Activated CD4-positive, alpha-beta memory T cell treated with anti-CD3 and anti-CD28 coated beads for 36 hours (primary cell): ENCODE measurements around the gene LHFPL3. TPM values are rescaled to one million over a fixed set of nuclear protein-coding genes. Genes with fewer than 3 reads are reported as not detected.

ENCODE experiments used
- CTCF ChIA-PET: fragments of 350-600 bp; sonication (Branson Sonifier 250); formaldehyde crosslinking; loops from one replicate; lab custom pipeline; 2021; ENCODE audit warnings: antibody characterized with exemption, inconsistent platforms; lab: Charles Lee
- POLR2A ChIA-PET: fragments of 350-600 bp; sonication (Branson Sonifier 250); formaldehyde crosslinking; loops from one replicate; lab custom pipeline; 2021; ENCODE audit warnings: antibody characterized with exemption; lab: Charles Lee
- DNase-seq: peaks from one replicate; pipeline ENCODE4 v3.0.0-alpha.2; 2020
- H3K27ac Mint-ChIP-seq: one replicate; pipeline ENCODE4 v1.8.0; 2021; ENCODE audit warnings: mixed read lengths
- H3K27me3 Mint-ChIP-seq: one replicate; pipeline ENCODE4 v1.8.0; 2021; ENCODE audit warnings: mixed read lengths
- H3K36me3 Mint-ChIP-seq: one replicate; pipeline ENCODE4 v1.8.0; 2021; ENCODE audit warnings: mixed read lengths
- H3K4me1 Mint-ChIP-seq: one replicate; pipeline ENCODE4 v1.8.0; 2021; ENCODE audit warnings: low read depth, mixed read lengths
- H3K4me3 Mint-ChIP-seq: one replicate; pipeline ENCODE4 v1.8.0; 2021; ENCODE audit warnings: mild to moderate bottlenecking, mixed read lengths
- H3K9me3 Mint-ChIP-seq: one replicate; pipeline ENCODE4 v1.8.0; 2021; ENCODE audit warnings: mixed read lengths
- intact Hi-C: fragments of 100-400 bp; cut with micrococcal nuclease; formaldehyde crosslinking; loops from one replicate; pipeline ENCODE4 v1.15.1; 2023
- total RNA-seq, 2 experiments: library from RNA; stranded (reverse); gene quantifications; one replicate each; pipeline ENCODE4 v1.2.3, GENCODE V29; 2021

The LHFPL3 gene
- total RNA-seq, 2 experiments from 2014 or later, result not detected

- peaks cover 9% of the 10 kb centered on the region for H3K27me3 Mint-ChIP-seq
- no peaks in the 10 kb centered on the region for H3K4me1 Mint-ChIP-seq
- no peaks in the 10 kb centered on the region for H3K9me3 Mint-ChIP-seq
- intact Hi-C loops, result no loop called here
- ChIA-PET POLR2A (no interaction called here), CTCF (no interaction called here)
- no peak overlapping the region for H3K4me3 Mint-ChIP-seq
- DNase-seq, result no peak
- no peaks in the 10 kb centered on the region for H3K36me3 Mint-ChIP-seq
- no peak overlapping the region for H3K27ac Mint-ChIP-seq
Observed at GRCh38 chr7:104773796-104774195, 445.4 kb downstream of the LHFPL3 start.

GRCh38 chr7:104775531-104775930 lies 447.1 kb downstream of the LHFPL3 start:
- Mint-ChIP-seq H3K4me1 (no peaks in the 10 kb centered on the region), H3K4me3 (no peak overlapping the region), H3K9me3 (no peaks in the 10 kb centered on the region), H3K27ac (no peak overlapping the region), H3K27me3 (peaks cover 8% of the 10 kb centered on the region), H3K36me3 (no peaks in the 10 kb centered on the region)
- ChIA-PET CTCF (no interaction called here), POLR2A (no interaction called here)
- intact Hi-C loops, result no loop called here
- DNase-seq, result no peak

- Mint-ChIP-seq H3K9me3 (no peaks in the 10 kb centered on the region), H3K4me3 (no peak overlapping the region), H3K27ac (no peak overlapping the region), H3K27me3 (peaks cover 6% of the 10 kb centered on the region), H3K4me1 (no peaks in the 10 kb centered on the region), H3K36me3 (no peaks in the 10 kb centered on the region)
- intact Hi-C loops, result no loop called here
- ChIA-PET POLR2A (no interaction called here), CTCF (no interaction called here)
- no peak for DNase-seq
Observed at GRCh38 chr7:104777301-104777800, 448.9 kb downstream of the LHFPL3 start.

GRCh38 chr7:104779888-104780287 lies 451.5 kb downstream of the LHFPL3 start:
- ChIA-PET POLR2A (no interaction called here), CTCF (interaction anchor here (0.7 kb wide), 1 partner anchor 68 kb away, joined by 3 read pairs; no protein-coding TSS in a partner anchor)
- no peaks in the 10 kb centered on the region for H3K36me3 Mint-ChIP-seq
- no peak overlapping the region for H3K4me3 Mint-ChIP-seq
- no peak for DNase-seq
- H3K4me1 Mint-ChIP-seq, result no peaks in the 10 kb centered on the region
- H3K9me3 Mint-ChIP-seq, result no peaks in the 10 kb centered on the region
- no peak overlapping the region for H3K27ac Mint-ChIP-seq
- no peaks in the 10 kb centered on the region for H3K27me3 Mint-ChIP-seq
- intact Hi-C loops, result no loop called here

- Mint-ChIP-seq H3K27me3 (peaks cover 3% of the 10 kb centered on the region), H3K9me3 (no peaks in the 10 kb centered on the region), H3K4me1 (no peaks in the 10 kb centered on the region), H3K36me3 (no peaks in the 10 kb centered on the region), H3K4me3 (no peak overlapping the region), H3K27ac (no peak overlapping the region)
- ChIA-PET POLR2A (no interaction called here), CTCF (no interaction called here)
- intact Hi-C loops, result no loop called here
- DNase-seq, result no peak
Observed at GRCh38 chr7:104784686-104785085, 456.3 kb downstream of the LHFPL3 start.

GRCh38 chr7:104789780-104790179 lies 461.4 kb downstream of the LHFPL3 start:
- CTCF ChIA-PET, result interaction anchor here (1.0 kb wide), 1 partner anchor 42 kb away, joined by 3 read pairs; no protein-coding TSS in a partner anchor
- peaks cover 6% of the 10 kb centered on the region for H3K27me3 Mint-ChIP-seq
- POLR2A ChIA-PET, result no interaction called here
- no peaks in the 10 kb centered on the region for H3K36me3 Mint-ChIP-seq
- no peak overlapping the region for H3K27ac Mint-ChIP-seq
- H3K9me3 Mint-ChIP-seq, result no peaks in the 10 kb centered on the region
- intact Hi-C loops, result no loop called here
- H3K4me1 Mint-ChIP-seq, result no peaks in the 10 kb centered on the region
- DNase-seq, result no peak
- no peak overlapping the region for H3K4me3 Mint-ChIP-seq

- H3K4me3 Mint-ChIP-seq, result no peak overlapping the region
- no peak overlapping the region for H3K27ac Mint-ChIP-seq
- H3K27me3 Mint-ChIP-seq, result peaks cover 9% of the 10 kb centered on the region
- POLR2A ChIA-PET, result no interaction called here
- H3K9me3 Mint-ChIP-seq, result no peaks in the 10 kb centered on the region
- intact Hi-C loops, result no loop called here
- H3K4me1 Mint-ChIP-seq, result no peaks in the 10 kb centered on the region
- CTCF ChIA-PET, result no interaction called here
- no peak for DNase-seq
- no peaks in the 10 kb centered on the region for H3K36me3 Mint-ChIP-seq
Observed at GRCh38 chr7:104790440-104790839, 462.0 kb downstream of the LHFPL3 start.

- H3K36me3 Mint-ChIP-seq, result no peaks in the 10 kb centered on the region
- peaks cover 10% of the 10 kb centered on the region for H3K27me3 Mint-ChIP-seq
- no peak for DNase-seq
- ChIA-PET POLR2A (no interaction called here), CTCF (no interaction called here)
- no peaks in the 10 kb centered on the region for H3K9me3 Mint-ChIP-seq
- no peak overlapping the region for H3K27ac Mint-ChIP-seq
- no peak overlapping the region for H3K4me3 Mint-ChIP-seq
- H3K4me1 Mint-ChIP-seq, result no peaks in the 10 kb centered on the region
- intact Hi-C loops, result no loop called here
Observed at GRCh38 chr7:104791080-104791479, 462.7 kb downstream of the LHFPL3 start.

GRCh38 chr7:104793066-104793465 lies 464.7 kb downstream of the LHFPL3 start:
- ChIA-PET CTCF (no interaction called here), POLR2A (no interaction called here)
- Mint-ChIP-seq H3K9me3 (no peaks in the 10 kb centered on the region), H3K27me3 (peaks cover 12% of the 10 kb centered on the region), H3K27ac (no peak overlapping the region), H3K4me3 (no peak overlapping the region), H3K4me1 (no peaks in the 10 kb centered on the region), H3K36me3 (no peaks in the 10 kb centered on the region)
- no peak for DNase-seq
- intact Hi-C loops, result no loop called here

GRCh38 chr7:104794154-104794553 lies 465.8 kb downstream of the LHFPL3 start:
- intact Hi-C loops, result no loop called here

GRCh38 chr7:104794589-104794988 lies 466.2 kb downstream of the LHFPL3 start:
- Mint-ChIP-seq H3K27ac (no peak overlapping the region), H3K36me3 (no peaks in the 10 kb centered on the region), H3K4me1 (no peaks in the 10 kb centered on the region), H3K27me3 (peaks cover 10% of the 10 kb centered on the region), H3K4me3 (no peak overlapping the region), H3K9me3 (no peaks in the 10 kb centered on the region)
- ChIA-PET CTCF (no interaction called here), POLR2A (no interaction called here)
- intact Hi-C loops, result no loop called here
- no peak for DNase-seq

More at GRCh38 chr7:104794154-104794553, 465.8 kb downstream of the LHFPL3 start:
- H3K4me3 Mint-ChIP-seq, result no peak overlapping the region
- POLR2A ChIA-PET, result no interaction called here
- peaks cover 12% of the 10 kb centered on the region for H3K27me3 Mint-ChIP-seq
- no peaks in the 10 kb centered on the region for H3K9me3 Mint-ChIP-seq
- H3K36me3 Mint-ChIP-seq, result no peaks in the 10 kb centered on the region
- no peak overlapping the region for H3K27ac Mint-ChIP-seq
- CTCF ChIA-PET, result no interaction called here
- H3K4me1 Mint-ChIP-seq, result no peaks in the 10 kb centered on the region
- no peak for DNase-seq

- intact Hi-C loops, result no loop called here
- H3K27me3 Mint-ChIP-seq, result peaks cover 8% of the 10 kb centered on the region
- DNase-seq, result no peak
- no peak overlapping the region for H3K4me3 Mint-ChIP-seq
- no peaks in the 10 kb centered on the region for H3K9me3 Mint-ChIP-seq
- H3K4me1 Mint-ChIP-seq, result no peaks in the 10 kb centered on the region
- ChIA-PET CTCF (no interaction called here), POLR2A (no interaction called here)
- H3K27ac Mint-ChIP-seq, result no peak overlapping the region
- no peaks in the 10 kb centered on the region for H3K36me3 Mint-ChIP-seq
Observed at GRCh38 chr7:104795086-104795485, 466.7 kb downstream of the LHFPL3 start.

GRCh38 chr7:104795616-104796398 lies 467.4 kb downstream of the LHFPL3 start:
- no peaks in the 10 kb centered on the region for H3K9me3 Mint-ChIP-seq
- DNase-seq, result no peak
- ChIA-PET CTCF (no interaction called here), POLR2A (no interaction called here)
- H3K27ac Mint-ChIP-seq, result no peak overlapping the region
- H3K4me3 Mint-ChIP-seq, result no peak overlapping the region
- no peaks in the 10 kb centered on the region for H3K36me3 Mint-ChIP-seq
- no peaks in the 10 kb centered on the region for H3K4me1 Mint-ChIP-seq
- H3K27me3 Mint-ChIP-seq, result peaks cover 11% of the 10 kb centered on the region
- intact Hi-C loops, result no loop called here
